Activated CD8-positive, alpha-beta T cell treated with anti-CD3 and anti-CD28 coated beads for 36 hours (primary cell): ENCODE results near the gene AK9. TPM values are rescaled to one million over a fixed set of nuclear protein-coding genes. Genes with fewer than 3 reads are reported as not detected.

Experiments
- ATAC-seq: fragments of 200-7000 bp; cut with Tn5 transposase; one replicate; pipeline ENCODE4 v1.10.0; 2021; ENCODE audit warnings: mild to moderate bottlenecking, moderate library complexity
- CTCF ChIA-PET: fragments of 350-600 bp; sonication (Branson Sonifier 250); formaldehyde crosslinking; loops from one replicate; lab custom pipeline; 2021; ENCODE audit warnings: antibody characterized with exemption; lab: Charles Lee
- POLR2A ChIA-PET: fragments of 350-600 bp; sonication (Branson Sonifier 250); formaldehyde crosslinking; loops from one replicate; lab custom pipeline; 2021; ENCODE audit warnings: antibody characterized with exemption; lab: Charles Lee
- DNase-seq: peaks from one replicate; pipeline ENCODE4 v3.0.0-alpha.2; 2020
- H3K27ac Mint-ChIP-seq: one replicate; pipeline ENCODE4 v1.8.0; 2021; ENCODE audit warnings: mild to moderate bottlenecking, mixed read lengths
- H3K27me3 Mint-ChIP-seq: one replicate; pipeline ENCODE4 v1.8.0; 2021; ENCODE audit warnings: mixed read lengths
- H3K36me3 Mint-ChIP-seq: one replicate; pipeline ENCODE4 v1.8.0; 2021; ENCODE audit warnings: low read depth, mixed read lengths
- H3K4me1 Mint-ChIP-seq: one replicate; pipeline ENCODE4 v1.8.0; 2021; ENCODE audit warnings: low read depth, mixed read lengths
- H3K4me3 Mint-ChIP-seq: one replicate; pipeline ENCODE4 v1.8.0; 2021; ENCODE audit warnings: mild to moderate bottlenecking, moderate library complexity, mixed read lengths
- H3K9me3 Mint-ChIP-seq: one replicate; pipeline ENCODE4 v1.8.0; 2021; ENCODE audit warnings: mixed read lengths
- CTCF ChIP-seq: fragments of 200-600 bp; IDR thresholded peaks from one replicate; pipeline ENCODE4 v1.8.0; 2022; ENCODE audit warnings: antibody characterized with exemption, mild to moderate bottlenecking
- intact Hi-C: fragments of 100-400 bp; cut with micrococcal nuclease; formaldehyde crosslinking; loops from one replicate; pipeline ENCODE4 v1.10.0; 2022
- total RNA-seq, 2 experiments: library from RNA; stranded (reverse); gene quantifications; one replicate each; pipeline ENCODE4 v1.2.3, GENCODE V29; 2021

Gene AK9
- total RNA-seq, 2 experiments from 2014 or later, result 3.0 to 3.5 TPM

GRCh38 chr6:109609737-109610136 lies 81.3 kb downstream of the AK9 start:
- H3K27me3 Mint-ChIP-seq, result no peaks in the 10 kb centered on the region
- DNase-seq (no peak), ATAC-seq (no peak)
- POLR2A ChIA-PET, result interaction anchor here (0.6 to 1.0 kb wide), 2 partner anchors 82 to 84 kb away, joined by 3 read pairs; no protein-coding TSS in a partner anchor
- H3K9me3 Mint-ChIP-seq, result peaks cover 3% of the 10 kb centered on the region
- no peak overlapping the region for H3K27ac Mint-ChIP-seq
- no peak for TF ChIP-seq CTCF
- H3K36me3 Mint-ChIP-seq, result peaks cover 14% of the 10 kb centered on the region
- peaks cover 10% of the 10 kb centered on the region for H3K4me1 Mint-ChIP-seq
- intact Hi-C loops, result no loop called here
- no peak overlapping the region for H3K4me3 Mint-ChIP-seq
- CTCF ChIA-PET, result no interaction called here

- no peak for DNase-seq
- TF ChIP-seq CTCF, result no peak
- no peaks in the 10 kb centered on the region for H3K27me3 Mint-ChIP-seq
- ChIA-PET CTCF (no interaction called here), POLR2A (interaction anchor here (1.0 kb wide), 1 partner anchor 57 kb away, joined by 3 read pairs; no protein-coding TSS in a partner anchor)
- no peak overlapping the region for H3K4me3 Mint-ChIP-seq
- peaks cover 4% of the 10 kb centered on the region for H3K9me3 Mint-ChIP-seq
- ATAC-seq, result no peak
- peaks cover 10% of the 10 kb centered on the region for H3K4me1 Mint-ChIP-seq
- H3K36me3 Mint-ChIP-seq, result peaks cover 13% of the 10 kb centered on the region
- intact Hi-C loops, result no loop called here
- H3K27ac Mint-ChIP-seq, result no peak overlapping the region
These were observed 84.6 kb downstream of the AK9 start for GRCh38 chr6:109606359-109606758.

- intact Hi-C loops, result loop anchor here (10.0 kb wide), 1 partner anchor 99 kb away; the partner anchor contains the start of genes AK9 and FIG4
- peak; percentile 68 for ATAC-seq
- Mint-ChIP-seq H3K9me3 (peaks cover 17% of the 10 kb centered on the region), H3K4me3 (no peak overlapping the region), H3K27me3 (no peaks in the 10 kb centered on the region), H3K4me1 (peaks cover 3% of the 10 kb centered on the region), H3K36me3 (peaks cover 8% of the 10 kb centered on the region), H3K27ac (no peak overlapping the region)
- DNase-seq, result peak; percentile 35
- ChIA-PET POLR2A (no interaction called here), CTCF (interaction anchor here (0.6 to 1.2 kb wide), 9 partner anchors 12 to 444 kb away, joined by 3 to 6 read pairs (median 4); no protein-coding TSS in a partner anchor)
- no peak for TF ChIP-seq CTCF
These were observed 95.0 kb downstream of the AK9 start for GRCh38 chr6:109595998-109596397.

GRCh38 chr6:109580519-109580918 lies 110.5 kb downstream of the AK9 start:
- H3K4me3 Mint-ChIP-seq, result no peak overlapping the region
- POLR2A ChIA-PET, result no interaction called here

More at GRCh38 chr6:109580519-109580918, 110.5 kb downstream of the AK9 start:
- CTCF ChIA-PET, result no interaction called here
- no peaks in the 10 kb centered on the region for H3K4me1 Mint-ChIP-seq
- intact Hi-C loops, result no loop called here
- TF ChIP-seq CTCF, result no peak
- no peak overlapping the region for H3K27ac Mint-ChIP-seq
- ATAC-seq, result no peak
- no peaks in the 10 kb centered on the region for H3K9me3 Mint-ChIP-seq
- peaks cover 9% of the 10 kb centered on the region for H3K36me3 Mint-ChIP-seq
- no peaks in the 10 kb centered on the region for H3K27me3 Mint-ChIP-seq
- no peak for DNase-seq
